Limb (tissue), 2 donors: ENCODE data around the gene CEACAM20.
"Not testable (repeated sequence)": the region's sequence is repeated elsewhere in the genome, so short reads cannot be mapped to it uniquely, and the experiment has no call there.

Source experiments
- DNase-seq, 2 donors: peaks; one replicate each; pipeline ENCODE4 v3.0.0-alpha.2; 2016; ENCODE audit errors: extremely low spot score in 2 of 2

Gene CEACAM20

GRCh38 chr19:44529536-44529935, at the start of gene CEACAM20:
CEACAM20 (minus strand) TSS chr19:44529675; CDS start chr19:44529509, 166 bp downstream.
- no peak for DNase-seq

- no peak for DNase-seq
These were observed 48.0 kb upstream of the CEACAM20 start for GRCh38 chr19:44577566-44577874.

GRCh38 chr19:44576843-44577565, 47.5 kb upstream of the CEACAM20 start:
- no peak for DNase-seq

GRCh38 chr19:44575116-44575700, 45.7 kb upstream of the CEACAM20 start:
- DNase-seq = no peak

GRCh38 chr19:44574186-44574950, 44.9 kb upstream of the CEACAM20 start:
- DNase-seq = no peak

GRCh38 chr19:44573627-44574026, 44.2 kb upstream of the CEACAM20 start:
- no peak for DNase-seq

- no peak for DNase-seq
These were observed 43.7 kb upstream of the CEACAM20 start for GRCh38 chr19:44573183-44573582.

GRCh38 chr19:44572581-44572900, 43.1 kb upstream of the CEACAM20 start:
- DNase-seq = no peak

GRCh38 chr19:44571830-44572580, 42.5 kb upstream of the CEACAM20 start:
- DNase-seq = no peak

GRCh38 chr19:44570984-44571684, 41.7 kb upstream of the CEACAM20 start:
- peak; percentile 53 to 69 for DNase-seq

GRCh38 chr19:44570603-44570983, 41.1 kb upstream of the CEACAM20 start:
- no peak for DNase-seq

- DNase-seq = no peak
These were observed 38.3 kb upstream of the CEACAM20 start for GRCh38 chr19:44567745-44568144.

GRCh38 chr19:44566984-44567383, 37.5 kb upstream of the CEACAM20 start:
- no peak for DNase-seq

GRCh38 chr19:44563086-44563655, 33.7 kb upstream of the CEACAM20 start:
- DNase-seq = not testable (repeated sequence)

GRCh38 chr19:44557933-44558332, 28.5 kb upstream of the CEACAM20 start:
- no peak for DNase-seq

- DNase-seq = no peak
These were observed 25.3 kb upstream of the CEACAM20 start for GRCh38 chr19:44554641-44555246.

GRCh38 chr19:44553478-44554171, 24.1 kb upstream of the CEACAM20 start:
- DNase-seq = no peak

GRCh38 chr19:44552324-44552723, 22.8 kb upstream of the CEACAM20 start:
- peak in 1 of 2 donors; percentile 35 for DNase-seq

GRCh38 chr19:44551850-44552249, 22.4 kb upstream of the CEACAM20 start:
- no peak for DNase-seq

GRCh38 chr19:44550976-44551375, 21.5 kb upstream of the CEACAM20 start:
- not testable (repeated sequence) for DNase-seq
